GM13977 (cell line): Measurements from ENCODE around the gene PRMT2.

Experiments used
- DNase-seq: peaks from one replicate; pipeline ENCODE4 v3.0.0; 2012; ENCODE audit warnings: low spot score
- in situ Hi-C: fragments of 300-500 bp; cut with MboI; formaldehyde crosslinking; loops from one replicate; pipeline ENCODE4 v1.12.0; 2022; ENCODE audit warnings: low sequenced_read_pairs, low pct_unique_long_range_greater_than_20kb, mixed read lengths, inconsistent platforms; ENCODE audit not compliant: unreplicated experiment
- TF ChIP-seq, protein P1 (sequence below): IDR thresholded peaks from 2 replicates; pipeline ENCODE4 v1.5.1; 2012; ENCODE audit warnings: mild to moderate bottlenecking, control low read depth; ENCODE audit not compliant: insufficient read depth; ENCODE audit errors: extremely low read depth, missing control alignments

The PRMT2 gene

DNA sequence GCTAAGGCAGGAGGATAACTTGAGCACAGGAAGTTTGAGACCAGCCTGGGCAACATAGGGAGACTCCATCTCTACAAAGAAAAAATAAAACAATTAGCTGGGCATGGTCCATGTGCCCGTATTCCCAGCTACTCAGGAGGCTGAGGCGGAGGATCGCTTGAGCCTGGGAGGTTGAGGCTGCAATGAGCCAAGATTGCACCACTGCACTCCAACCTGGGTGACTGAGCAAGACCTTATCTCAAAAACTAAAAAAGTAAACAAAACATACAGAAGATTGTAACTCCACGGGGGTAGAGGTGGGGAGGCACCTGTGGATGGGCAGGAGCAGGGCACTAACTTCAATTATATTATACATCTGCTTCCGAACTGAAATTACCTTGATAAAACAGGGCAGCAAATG is 35.2 kb upstream of the PRMT2 start:
- TF ChIP-seq, protein P1, sequence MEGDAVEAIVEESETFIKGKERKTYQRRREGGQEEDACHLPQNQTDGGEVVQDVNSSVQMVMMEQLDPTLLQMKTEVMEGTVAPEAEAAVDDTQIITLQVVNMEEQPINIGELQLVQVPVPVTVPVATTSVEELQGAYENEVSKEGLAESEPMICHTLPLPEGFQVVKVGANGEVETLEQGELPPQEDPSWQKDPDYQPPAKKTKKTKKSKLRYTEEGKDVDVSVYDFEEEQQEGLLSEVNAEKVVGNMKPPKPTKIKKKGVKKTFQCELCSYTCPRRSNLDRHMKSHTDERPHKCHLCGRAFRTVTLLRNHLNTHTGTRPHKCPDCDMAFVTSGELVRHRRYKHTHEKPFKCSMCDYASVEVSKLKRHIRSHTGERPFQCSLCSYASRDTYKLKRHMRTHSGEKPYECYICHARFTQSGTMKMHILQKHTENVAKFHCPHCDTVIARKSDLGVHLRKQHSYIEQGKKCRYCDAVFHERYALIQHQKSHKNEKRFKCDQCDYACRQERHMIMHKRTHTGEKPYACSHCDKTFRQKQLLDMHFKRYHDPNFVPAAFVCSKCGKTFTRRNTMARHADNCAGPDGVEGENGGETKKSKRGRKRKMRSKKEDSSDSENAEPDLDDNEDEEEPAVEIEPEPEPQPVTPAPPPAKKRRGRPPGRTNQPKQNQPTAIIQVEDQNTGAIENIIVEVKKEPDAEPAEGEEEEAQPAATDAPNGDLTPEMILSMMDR = no peak
- DNase-seq = no peak
- in situ Hi-C loops = no loop called here

DNA sequence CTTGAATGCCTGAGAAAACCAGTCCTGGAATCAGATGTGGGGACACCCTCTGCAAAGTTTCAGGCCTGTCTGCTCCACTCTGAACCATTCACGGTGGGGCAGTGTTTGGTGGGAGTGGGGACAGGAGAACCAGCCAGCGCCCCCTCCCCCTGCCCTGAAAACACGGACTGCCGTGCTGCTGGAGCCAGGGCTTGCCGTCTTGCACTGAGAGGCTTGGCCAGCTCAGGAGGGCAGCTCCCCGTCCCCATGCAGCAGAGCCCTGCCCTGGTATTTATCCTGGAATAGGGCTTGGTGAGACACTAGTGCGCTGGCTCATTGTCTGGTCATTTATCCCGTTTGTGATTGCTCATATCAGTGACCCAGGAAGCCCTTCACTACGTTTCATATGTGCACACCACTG is 34.5 kb upstream of the PRMT2 start:
- DNase-seq = peak; percentile 13
- in situ Hi-C loops = no loop called here

GRCh38 chr21:46603228-46603627 is 32.2 kb upstream of the PRMT2 start:
- TF ChIP-seq, protein P1 = no peak
- DNase-seq = no peak
- in situ Hi-C loops = no loop called here

More for the DNA sequence above, 34.5 kb upstream of the PRMT2 start:
- TF ChIP-seq, protein P1 = no peak

DNA sequence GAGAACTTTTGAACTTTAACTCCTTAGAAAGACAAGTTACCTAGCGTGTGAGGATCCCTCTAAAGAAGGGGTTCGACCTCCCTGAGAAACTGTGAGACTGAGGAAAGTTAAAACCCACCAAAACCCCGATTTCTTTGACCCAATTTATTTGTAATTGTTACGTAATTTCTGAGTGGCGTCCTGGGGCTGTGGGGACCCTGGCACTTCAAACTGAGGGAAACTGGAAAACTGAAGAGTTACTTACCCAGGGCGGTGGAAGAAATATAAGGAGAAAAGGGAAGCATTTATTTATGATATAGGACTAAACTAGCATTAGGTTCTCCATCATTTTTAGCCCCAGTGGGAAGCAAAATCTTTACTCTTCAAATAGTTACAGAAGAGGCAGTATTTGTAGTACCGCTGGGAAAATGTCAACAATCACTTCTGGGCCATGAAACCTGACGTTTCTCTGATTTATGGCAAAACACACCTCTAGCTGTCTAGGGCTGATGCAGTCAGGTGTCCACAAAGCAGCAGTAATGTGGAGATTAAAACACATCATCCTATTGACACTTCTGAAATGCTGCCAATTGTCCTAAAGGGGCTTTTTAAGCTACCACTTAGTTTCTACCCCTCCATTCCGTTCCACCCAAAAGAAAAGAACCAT is 31.0 kb upstream of the PRMT2 start:
- no peak for DNase-seq
- in situ Hi-C loops = no loop called here
- TF ChIP-seq, protein P1 = no peak

DNA sequence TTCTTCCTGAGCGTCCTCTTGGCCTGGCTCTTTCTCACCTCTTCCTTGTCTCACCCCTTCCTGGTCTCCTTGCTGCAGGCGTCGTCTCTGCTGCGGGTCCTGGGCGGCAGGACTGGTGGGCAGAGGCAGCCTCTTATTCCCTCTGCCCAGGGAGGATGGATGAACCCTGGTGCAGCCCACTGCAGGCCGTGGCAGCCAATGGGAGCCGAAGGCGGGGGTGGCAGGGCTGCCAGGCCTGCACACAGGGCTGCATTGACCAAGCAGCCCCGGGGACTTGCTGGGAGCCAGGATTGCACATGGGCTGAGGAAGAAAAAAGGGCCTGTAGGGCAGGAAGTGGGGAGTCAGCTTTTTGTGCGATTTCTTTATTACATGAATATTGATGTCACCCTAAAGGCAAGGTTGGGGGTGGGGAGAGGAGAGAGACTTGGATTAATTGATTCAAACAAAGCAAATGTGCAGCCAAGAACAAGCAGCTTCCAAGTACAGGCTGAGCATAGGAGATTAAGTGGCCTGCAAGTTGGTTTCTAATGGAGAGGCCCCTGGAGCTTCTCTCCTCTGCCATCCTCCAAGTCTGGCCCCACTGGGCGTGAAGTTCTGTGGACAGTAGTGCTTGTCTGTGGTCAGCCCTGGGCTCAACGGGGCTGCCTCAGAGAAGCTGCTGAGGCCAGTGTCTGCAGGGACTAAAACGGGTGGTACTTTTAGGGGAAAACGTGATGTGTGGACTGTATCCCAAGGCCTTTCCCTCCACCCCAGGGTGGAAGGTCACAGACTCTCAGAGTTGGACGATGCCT is 30.3 kb upstream of the PRMT2 start, which contains the start of gene S100B:
TSS of gene S100B (minus strand) at position 108 of the 792 bp plus-strand sequence. CDS start 2,667 bp downstream, outside the sequence.
- TF ChIP-seq, protein P1 = no peak
- DNase-seq = no peak
- in situ Hi-C loops = no loop called here

GRCh38 chr21:46605767-46606426 is 29.6 kb upstream of the PRMT2 start:
- TF ChIP-seq, protein P1 = no peak
- peak; percentile 63 for DNase-seq
- in situ Hi-C loops = no loop called here
